ENCODE measurements around the gene SHC4. TPM values are rescaled to one million over a fixed set of nuclear protein-coding genes. Genes with fewer than 3 reads are reported as not detected.

The SHC4 gene
- total and polyA plus RNA-seq, 9 of the 15 experiments (the other 6 are each of a cell fraction or from before 2014, with no cell fraction given): 0.43 to 1.2 (median 0.67) TPM

DNA sequence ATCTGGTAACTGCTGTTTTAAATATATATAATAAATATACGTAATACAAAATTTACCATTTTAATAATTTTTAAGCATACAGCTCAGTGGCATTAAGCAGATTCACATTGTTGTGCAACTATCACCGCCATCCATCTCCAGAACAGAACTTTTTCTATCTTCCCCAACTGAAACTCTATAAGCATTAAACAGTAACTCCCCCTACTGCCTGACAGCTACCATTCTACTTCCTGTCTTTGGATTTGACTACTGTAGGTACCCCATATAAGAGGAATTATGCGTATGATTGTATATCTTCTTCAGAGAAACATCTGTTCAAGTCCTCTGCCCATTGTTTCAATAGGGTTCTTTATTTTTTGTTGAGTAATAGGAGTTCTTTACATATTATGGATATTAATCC lies 49.0 kb downstream of the SHC4 start (continued):
- TF ChIP-seq HOMEZ (CRISPR knock-in tag; IDR thresholded peaks at IDR 0.05) (no peak), TEAD1 (CRISPR knock-in tag; IDR thresholded peaks at IDR 0.05) (no peak), THAP12 (CRISPR knock-in tag; IDR thresholded peaks at IDR 0.05) (no peak), STAT5A (IDR thresholded peaks at IDR 0.05; ENCODE audit: borderline replicate concordance, low read length) (no peak), EP400 (IDR thresholded peaks at IDR 0.05) (no peak), TRIM24 (IDR thresholded peaks at IDR 0.05) (no peak), HNRNPL (IDR thresholded peaks at IDR 0.05; ENCODE audit: low read depth, low read length) (no peak), TOE1 (IDR thresholded peaks at IDR 0.05; ENCODE audit: borderline replicate concordance) (no peak), TOE1 (CRISPR knock-in tag; IDR thresholded peaks at IDR 0.05; ENCODE audit: borderline replicate concordance, low read depth) (no peak), ZFP91 (CRISPR knock-in tag; IDR thresholded peaks at IDR 0.05) (no peak), RAD21 (CRISPR knock-in tag; conservative IDR thresholded peaks at IDR 0.05 in 1 of 2, IDR thresholded peaks at IDR 0.05 in 1 of 2) (peak in 1 of 2 experiments; percentile 52; a peak in 2 of 4 replicates), ZNF668 (CRISPR knock-in tag; IDR thresholded peaks at IDR 0.05) (no peak), ZNF699 (CRISPR knock-in tag; IDR thresholded peaks at IDR 0.05; ENCODE audit: insufficient replicate concordance) (no peak), SMAD3 (CRISPR knock-in tag; conservative IDR thresholded peaks at IDR 0.05) (no peak), DIDO1 (tag; IDR thresholded peaks at IDR 0.05; ENCODE audit: low read depth) (no peak), ZNF551 (CRISPR knock-in tag; IDR thresholded peaks at IDR 0.05) (no peak)
- TF ChIP-seq, protein P1, sequence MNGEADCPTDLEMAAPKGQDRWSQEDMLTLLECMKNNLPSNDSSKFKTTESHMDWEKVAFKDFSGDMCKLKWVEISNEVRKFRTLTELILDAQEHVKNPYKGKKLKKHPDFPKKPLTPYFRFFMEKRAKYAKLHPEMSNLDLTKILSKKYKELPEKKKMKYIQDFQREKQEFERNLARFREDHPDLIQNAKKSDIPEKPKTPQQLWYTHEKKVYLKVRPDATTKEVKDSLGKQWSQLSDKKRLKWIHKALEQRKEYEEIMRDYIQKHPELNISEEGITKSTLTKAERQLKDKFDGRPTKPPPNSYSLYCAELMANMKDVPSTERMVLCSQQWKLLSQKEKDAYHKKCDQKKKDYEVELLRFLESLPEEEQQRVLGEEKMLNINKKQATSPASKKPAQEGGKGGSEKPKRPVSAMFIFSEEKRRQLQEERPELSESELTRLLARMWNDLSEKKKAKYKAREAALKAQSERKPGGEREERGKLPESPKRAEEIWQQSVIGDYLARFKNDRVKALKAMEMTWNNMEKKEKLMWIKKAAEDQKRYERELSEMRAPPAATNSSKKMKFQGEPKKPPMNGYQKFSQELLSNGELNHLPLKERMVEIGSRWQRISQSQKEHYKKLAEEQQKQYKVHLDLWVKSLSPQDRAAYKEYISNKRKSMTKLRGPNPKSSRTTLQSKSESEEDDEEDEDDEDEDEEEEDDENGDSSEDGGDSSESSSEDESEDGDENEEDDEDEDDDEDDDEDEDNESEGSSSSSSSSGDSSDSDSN (IDR thresholded peaks at IDR 0.05; ENCODE audit: borderline replicate concordance in 1 of 2, low read depth in 2 of 2, low read length in 2 of 2): no peak
- TF ChIP-seq, protein P2, sequence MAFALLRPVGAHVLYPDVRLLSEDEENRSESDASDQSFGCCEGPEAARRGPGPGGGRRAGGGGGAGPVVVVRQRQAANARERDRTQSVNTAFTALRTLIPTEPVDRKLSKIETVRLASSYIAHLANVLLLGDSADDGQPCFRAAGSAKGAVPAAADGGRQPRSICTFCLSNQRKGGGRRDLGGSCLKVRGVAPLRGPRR (CRISPR knock-in tag; IDR thresholded peaks at IDR 0.05): no peak

All from K562 (cell line).